ENCODE data around the gene OTUD7B.
"Not testable (repeated sequence)": the region's sequence is repeated elsewhere in the genome, so short reads cannot be mapped to it uniquely, and the experiment has no call there.

The OTUD7B gene

GRCh38 chr1:149942885-149943284, 67.6 kb downstream of the OTUD7B start:
- Histone ChIP-seq H3K36me3 (ENCODE audit: insufficient read depth, low read depth, low read length) (peaks cover 35% of the 10 kb centered on the region), H3K4me1 (ENCODE audit: insufficient read depth, low read length) (peaks cover 11% of the 10 kb centered on the region), H3K9me3 (ENCODE audit: insufficient read depth, low read depth, low read length) (no peaks in the 10 kb centered on the region), H3K9ac (ENCODE audit: low read depth, low read length) (no peak overlapping the region), H3K27me3 (ENCODE audit: insufficient read depth, low read length) (no peaks in the 10 kb centered on the region), H3K4me3 (ENCODE audit: low read length) (no peak overlapping the region), H3K27ac (ENCODE audit: low read length) (no peak overlapping the region)

DNA sequence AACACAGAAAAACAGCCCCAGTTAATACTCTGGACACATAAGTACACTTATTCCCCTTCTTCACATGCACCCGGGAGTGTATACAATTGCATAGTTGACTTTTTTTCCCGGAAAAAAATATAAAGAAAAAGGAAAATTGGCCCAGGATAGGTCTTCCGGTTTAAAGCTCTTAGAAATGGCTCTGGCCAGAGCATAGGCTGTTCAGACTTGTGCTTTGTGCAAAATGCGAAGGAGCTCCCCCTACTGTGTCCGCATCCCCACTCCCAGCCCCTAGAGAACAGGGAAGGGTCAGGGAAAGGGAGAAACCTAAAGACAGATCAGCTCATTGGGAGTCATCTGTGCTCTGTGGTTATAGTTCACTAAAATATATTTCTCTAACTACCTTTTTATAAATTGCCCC, 68.3 kb downstream of the OTUD7B start:
- Histone ChIP-seq H3K4me1 (ENCODE audit: insufficient read depth, low read length) (peaks cover 13% of the 10 kb centered on the region), H3K4me3 (ENCODE audit: low read length) (no peak overlapping the region), H3K36me3 (ENCODE audit: insufficient read depth, low read depth, low read length) (peaks cover 28% of the 10 kb centered on the region), H3K9ac (ENCODE audit: low read depth, low read length) (no peak overlapping the region), H3K9me3 (ENCODE audit: insufficient read depth, low read depth, low read length) (no peaks in the 10 kb centered on the region), H3K27ac (ENCODE audit: low read length) (no peak overlapping the region), H3K27me3 (ENCODE audit: insufficient read depth, low read length) (no peaks in the 10 kb centered on the region)

DNA sequence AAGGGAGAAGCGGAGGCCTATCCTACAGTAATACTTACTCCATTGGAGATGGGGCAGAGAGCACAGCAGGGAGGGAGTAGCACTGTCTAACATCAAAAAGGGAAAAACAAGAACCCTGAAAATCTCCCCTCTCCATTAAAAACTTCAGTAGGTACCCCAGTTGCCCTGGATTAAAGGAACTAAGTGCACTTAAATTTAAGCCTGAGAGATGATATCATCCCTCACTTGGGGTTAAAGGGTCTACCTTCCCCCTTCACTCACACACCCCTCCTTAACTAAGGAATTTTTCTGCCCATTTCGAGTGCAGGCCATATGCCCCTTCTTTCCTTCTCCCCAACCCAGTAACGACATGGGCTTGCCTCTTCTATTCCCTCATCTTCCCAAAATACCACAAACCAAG, 70.1 kb downstream of the OTUD7B start:
- H3K4me3 ChIP-seq (ENCODE audit: low read length): no peak overlapping the region
- H3K9ac ChIP-seq (ENCODE audit: low read depth, low read length): 0 out of 2 replicates have a peak overlapping the region, but pooled peaks have one; percentile 20
- no peak overlapping the region for H3K27ac ChIP-seq (ENCODE audit: low read length)
- no peaks in the 10 kb centered on the region for H3K9me3 ChIP-seq (ENCODE audit: insufficient read depth, low read depth, low read length)
- H3K36me3 ChIP-seq (ENCODE audit: insufficient read depth, low read depth, low read length): peaks cover 21% of the 10 kb centered on the region
- no peaks in the 10 kb centered on the region for H3K27me3 ChIP-seq (ENCODE audit: insufficient read depth, low read length)
- H3K4me1 ChIP-seq (ENCODE audit: insufficient read depth, low read length): peaks cover 26% of the 10 kb centered on the region

DNA sequence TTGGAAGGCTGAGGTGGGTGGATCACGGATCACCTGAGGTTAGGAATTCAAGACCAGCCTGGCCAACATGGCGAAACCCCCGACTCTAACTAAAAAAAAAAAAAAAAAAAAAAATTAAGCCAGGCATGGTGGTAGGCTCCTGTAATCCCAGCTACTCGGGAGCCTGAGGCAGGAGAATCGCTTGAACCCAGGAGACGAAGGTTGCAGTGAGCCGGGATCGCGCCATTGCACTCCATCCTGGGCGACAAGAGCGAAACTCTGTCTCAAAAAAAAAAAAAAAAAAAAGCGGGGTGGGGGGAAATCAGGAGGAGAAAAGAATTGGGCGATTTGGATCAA, 71.9 kb downstream of the OTUD7B start:
- Histone ChIP-seq H3K4me3 (ENCODE audit: low read length) (peak overlapping the region; percentile 52; the same call in 1 of the 2 replicates), H3K9ac (ENCODE audit: low read depth, low read length) (peak overlapping the region; percentile 40; the same call in 1 of the 2 replicates)

DNA sequence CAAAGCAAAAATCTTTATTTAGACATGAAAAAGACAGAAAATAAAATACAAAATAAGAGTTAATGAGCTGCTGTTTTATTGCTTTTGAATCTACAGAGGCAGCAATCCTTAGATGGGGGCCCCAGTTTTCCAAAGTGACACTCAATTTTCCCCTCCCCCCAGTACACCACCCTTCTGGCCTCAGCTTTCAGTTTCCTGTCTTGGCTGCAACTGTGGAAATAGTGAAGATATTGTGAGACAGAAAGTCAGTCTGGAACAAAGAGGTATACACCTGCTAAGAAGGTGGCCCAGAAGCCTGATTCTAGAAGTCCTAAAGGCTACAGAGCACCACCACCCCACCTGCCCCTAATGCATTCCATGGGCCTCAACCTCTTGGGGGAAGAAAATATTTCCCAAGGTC, 72.8 kb downstream of the OTUD7B start:
- Histone ChIP-seq H3K9ac (ENCODE audit: low read depth, low read length) (no peak overlapping the region; the same call in 1 of the 2 replicates), H3K27ac (ENCODE audit: low read length) (no peak overlapping the region)

More for the DNA sequence above, 71.9 kb downstream of the OTUD7B start:
- not testable (repeated sequence) for H3K9me3 ChIP-seq (ENCODE audit: insufficient read depth, low read depth, low read length); H3K27me3 ChIP-seq (ENCODE audit: insufficient read depth, low read length); H3K36me3 ChIP-seq (ENCODE audit: insufficient read depth, low read depth, low read length); H3K27ac ChIP-seq (ENCODE audit: low read length)
- H3K4me1 ChIP-seq (ENCODE audit: insufficient read depth, low read length): peaks cover 26% of the 10 kb centered on the region

GRCh38 chr1:149936992-149937705, 73.4 kb downstream of the OTUD7B start:
- H3K4me3 ChIP-seq (ENCODE audit: low read length): peak overlapping the region; percentile 78
- peak overlapping the region; percentile 63; the same call in 1 of the 2 replicates for H3K9ac ChIP-seq (ENCODE audit: low read depth, low read length)
- H3K27me3 ChIP-seq (ENCODE audit: insufficient read depth, low read length): no peaks in the 10 kb centered on the region
- peaks cover 26% of the 10 kb centered on the region for H3K4me1 ChIP-seq (ENCODE audit: insufficient read depth, low read length)
- H3K36me3 ChIP-seq (ENCODE audit: insufficient read depth, low read depth, low read length): no peaks in the 10 kb centered on the region
- no peak overlapping the region for H3K27ac ChIP-seq (ENCODE audit: low read length)
- no peaks in the 10 kb centered on the region for H3K9me3 ChIP-seq (ENCODE audit: insufficient read depth, low read depth, low read length)

More for the DNA sequence above, 72.8 kb downstream of the OTUD7B start:
- peaks cover 26% of the 10 kb centered on the region for H3K4me1 ChIP-seq (ENCODE audit: insufficient read depth, low read length)
- H3K27me3 ChIP-seq (ENCODE audit: insufficient read depth, low read length): no peaks in the 10 kb centered on the region
- H3K9me3 ChIP-seq (ENCODE audit: insufficient read depth, low read depth, low read length): no peaks in the 10 kb centered on the region
- H3K4me3 ChIP-seq (ENCODE audit: low read length): peak overlapping the region; percentile 78; the same call in 1 of the 2 replicates
- H3K36me3 ChIP-seq (ENCODE audit: insufficient read depth, low read depth, low read length): no peaks in the 10 kb centered on the region

DNA sequence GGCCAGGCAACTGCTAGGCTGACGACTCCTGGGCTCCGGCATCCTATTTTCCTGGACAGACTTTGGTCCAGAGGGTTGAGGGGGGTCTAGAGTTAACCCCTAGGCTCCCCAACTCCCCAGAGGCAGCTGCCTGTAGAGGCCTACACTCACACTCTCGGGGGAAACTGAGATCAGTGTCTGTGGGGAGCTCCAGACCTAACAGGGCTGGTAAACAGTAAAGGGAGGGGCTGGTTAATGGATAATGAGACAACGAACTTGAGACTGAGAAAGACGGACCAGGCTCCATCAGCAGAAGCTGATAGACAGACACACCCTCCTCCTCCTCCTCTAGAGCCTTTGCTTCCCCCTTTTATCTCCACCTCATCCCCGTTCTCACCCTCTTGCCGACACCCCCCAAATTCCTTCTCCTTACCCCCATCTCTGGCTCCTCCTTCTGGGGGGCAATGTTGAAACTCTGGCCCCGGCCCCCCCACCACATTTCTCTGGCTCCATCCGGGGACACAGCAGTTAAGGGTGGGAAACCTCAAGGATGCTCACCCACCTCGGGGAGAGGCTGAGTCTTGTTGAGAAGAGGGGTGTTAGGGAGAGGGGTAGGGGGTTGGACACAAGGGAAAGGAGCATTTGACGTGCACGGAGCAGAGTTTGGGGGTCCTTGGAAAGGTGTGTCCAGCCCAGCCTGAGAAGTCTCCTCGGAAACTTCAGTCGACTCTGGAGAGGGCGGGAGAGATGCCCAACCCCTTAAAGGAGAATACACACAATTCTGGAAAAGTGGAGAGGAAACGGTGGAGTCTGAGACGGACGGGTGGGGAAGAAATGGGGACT, 74.1 kb downstream of the OTUD7B start, which contains the start of gene MTMR11:
Gene MTMR11 (minus strand): TSS at position 710 of the 822 bp plus-strand sequence. CDS start 232 bp downstream, at position 478.
- no peaks in the 10 kb centered on the region for H3K27me3 ChIP-seq (ENCODE audit: insufficient read depth, low read length)
- peaks cover 26% of the 10 kb centered on the region for H3K4me1 ChIP-seq (ENCODE audit: insufficient read depth, low read length)
- peak within 1 kb of the TSS; percentile 78 for H3K4me3 ChIP-seq (ENCODE audit: low read length)
- H3K9me3 ChIP-seq (ENCODE audit: insufficient read depth, low read depth, low read length): no peaks in the 10 kb centered on the region
- no peak within 1 kb of the TSS for H3K27ac ChIP-seq (ENCODE audit: low read length)
- H3K36me3 ChIP-seq (ENCODE audit: insufficient read depth, low read depth, low read length): no peaks in the 10 kb centered on the region
- H3K9ac ChIP-seq (ENCODE audit: low read depth, low read length): peak within 1 kb of the TSS; percentile 63; the same call in 1 of the 2 replicates

DNA sequence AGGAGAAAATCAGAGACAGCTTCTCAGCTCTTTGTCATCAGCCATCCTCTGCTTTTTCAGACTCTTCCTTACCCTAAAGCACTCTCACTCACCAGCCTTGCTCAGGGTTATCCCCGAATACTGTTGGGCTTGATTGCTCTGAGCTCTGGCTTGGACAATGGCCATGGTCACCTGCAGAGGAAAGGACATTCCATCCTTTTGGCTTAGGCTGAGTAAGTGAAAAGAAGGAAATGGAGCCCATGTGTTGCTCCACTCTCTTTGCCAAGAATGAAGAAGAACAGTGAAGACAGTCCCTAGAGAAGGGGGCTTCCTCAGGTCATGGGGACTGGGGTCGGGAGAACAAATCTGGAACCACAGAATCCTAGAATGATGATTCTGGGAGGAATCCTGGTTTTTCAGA, 76.2 kb downstream of the OTUD7B start:
- no peaks in the 10 kb centered on the region for H3K36me3 ChIP-seq (ENCODE audit: insufficient read depth, low read depth, low read length)
- peaks cover 15% of the 10 kb centered on the region; the same call in 1 of the 2 replicates for H3K4me1 ChIP-seq (ENCODE audit: insufficient read depth, low read length)
- no peaks in the 10 kb centered on the region for H3K9me3 ChIP-seq (ENCODE audit: insufficient read depth, low read depth, low read length)
- no peak overlapping the region for H3K9ac ChIP-seq (ENCODE audit: low read depth, low read length)
- H3K27me3 ChIP-seq (ENCODE audit: insufficient read depth, low read length): no peaks in the 10 kb centered on the region
- H3K27ac ChIP-seq (ENCODE audit: low read length): no peak overlapping the region
- no peak overlapping the region for H3K4me3 ChIP-seq (ENCODE audit: low read length)

- Histone ChIP-seq H3K4me3 (ENCODE audit: low read length) (no peak overlapping the region), H3K9ac (ENCODE audit: low read depth, low read length) (no peak overlapping the region), H3K27me3 (ENCODE audit: insufficient read depth, low read length) (no peaks in the 10 kb centered on the region), H3K4me1 (ENCODE audit: insufficient read depth, low read length) (peaks cover 21% of the 10 kb centered on the region), H3K9me3 (ENCODE audit: insufficient read depth, low read depth, low read length) (no peaks in the 10 kb centered on the region), H3K36me3 (ENCODE audit: insufficient read depth, low read depth, low read length) (no peaks in the 10 kb centered on the region), H3K27ac (ENCODE audit: low read length) (no peak overlapping the region)
These were observed 77.3 kb downstream of the OTUD7B start for GRCh38 chr1:149933208-149933607.

DNA sequence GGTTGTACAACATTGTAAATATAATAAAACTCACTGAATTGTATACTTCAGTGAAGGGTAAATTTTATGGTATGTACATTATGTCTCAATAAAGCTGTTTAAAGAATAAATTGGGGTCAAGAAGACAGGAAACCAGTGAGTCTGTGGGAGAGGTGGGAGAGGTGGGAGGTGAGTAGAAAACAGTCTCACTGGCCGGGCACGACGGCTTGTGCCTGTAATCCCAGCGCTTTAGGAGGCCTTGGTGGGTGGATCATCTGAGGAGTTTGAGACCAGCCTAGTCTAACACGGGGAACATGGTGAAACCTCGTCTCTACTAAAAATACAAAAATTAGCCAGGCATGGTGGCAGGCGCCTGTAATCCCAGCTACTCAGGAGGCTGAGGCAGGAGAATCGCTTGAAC, 78.1 kb downstream of the OTUD7B start:
- Histone ChIP-seq H3K27ac (ENCODE audit: low read length) (no peak overlapping the region), H3K9me3 (ENCODE audit: insufficient read depth, low read depth, low read length) (no peaks in the 10 kb centered on the region)

GRCh38 chr1:149931212-149931790, 79.2 kb downstream of the OTUD7B start:
- Histone ChIP-seq H3K9ac (ENCODE audit: low read depth, low read length) (no peak overlapping the region), H3K27ac (ENCODE audit: low read length) (no peak overlapping the region), H3K9me3 (ENCODE audit: insufficient read depth, low read depth, low read length) (no peaks in the 10 kb centered on the region), H3K4me3 (ENCODE audit: low read length) (no peak overlapping the region), H3K27me3 (ENCODE audit: insufficient read depth, low read length) (no peaks in the 10 kb centered on the region), H3K4me1 (ENCODE audit: insufficient read depth, low read length) (peaks cover 12% of the 10 kb centered on the region), H3K36me3 (ENCODE audit: insufficient read depth, low read depth, low read length) (peaks cover 5% of the 10 kb centered on the region)

More for the DNA sequence above, 78.1 kb downstream of the OTUD7B start:
- no peak overlapping the region for H3K4me3 ChIP-seq (ENCODE audit: low read length)
- H3K9ac ChIP-seq (ENCODE audit: low read depth, low read length): no peak overlapping the region
- peaks cover 21% of the 10 kb centered on the region for H3K4me1 ChIP-seq (ENCODE audit: insufficient read depth, low read length)
- no peaks in the 10 kb centered on the region for H3K36me3 ChIP-seq (ENCODE audit: insufficient read depth, low read depth, low read length)
- no peaks in the 10 kb centered on the region for H3K27me3 ChIP-seq (ENCODE audit: insufficient read depth, low read length)
